ENCODE data around the gene IL13RA1.

GRCh38 chrX:118772051-118772450 lies 44.6 kb downstream of the IL13RA1 start:
- no peak for TF ChIP-seq CTCF (IDR thresholded peaks at IDR 0.05)
- no peak for TF ChIP-seq POLR2A (IDR thresholded peaks at IDR 0.05)

Measured in thyroid gland (tissue), 4 donors.